Endothelial cell of umbilical vein (primary cell): ENCODE data around the gene SLC24A3.

Experiments
- EZH2 ChIP-seq: IDR thresholded peaks from 2 replicates; pipeline ENCODE4 v1.6.1; 2012; ENCODE audit warnings: borderline replicate concordance, low read depth, mild to moderate bottlenecking, moderate library complexity, low read length, inconsistent platforms; ENCODE audit not compliant: severe bottlenecking
- FOS ChIP-seq: IDR thresholded peaks from 2 replicates; pipeline ENCODE4 v1.6.1; 2011; ENCODE audit warnings: mild to moderate bottlenecking, low read length, moderate library complexity, borderline replicate concordance; ENCODE audit not compliant: insufficient read depth
- GATA2 ChIP-seq: IDR thresholded peaks from 2 replicates; pipeline ENCODE4 v1.7.0; 2011; ENCODE audit warnings: low read depth, mild to moderate bottlenecking, moderate library complexity, mixed read lengths, low read length; ENCODE audit not compliant: insufficient read length, insufficient read depth
- POLR2A ChIP-seq: IDR thresholded peaks from 2 replicates; pipeline ENCODE4 v1.6.1; 2012; ENCODE audit warnings: low read depth, mild to moderate bottlenecking, control low read depth, low read length
- TF ChIP-seq, protein P1 (sequence below): IDR thresholded peaks from 2 replicates; pipeline ENCODE4 v1.6.1; 2011; ENCODE audit not compliant: insufficient read depth, insufficient read length
- TF ChIP-seq, protein P2 (sequence below), 2 donors: IDR thresholded peaks; 1 replicate in 1 of 2; 2 replicates in 1 of 2; pipeline ENCODE4 v1.5.1; 2011; ENCODE audit warnings: low read length in 2 of 2, mild to moderate bottlenecking in 2 of 2, moderate library complexity in 2 of 2, control low read depth in 1 of 2, inconsistent platforms in 1 of 2, low read depth in 1 of 2; ENCODE audit not compliant: insufficient read depth in 1 of 2; ENCODE audit errors: extremely low read depth in 1 of 2

DNA sequence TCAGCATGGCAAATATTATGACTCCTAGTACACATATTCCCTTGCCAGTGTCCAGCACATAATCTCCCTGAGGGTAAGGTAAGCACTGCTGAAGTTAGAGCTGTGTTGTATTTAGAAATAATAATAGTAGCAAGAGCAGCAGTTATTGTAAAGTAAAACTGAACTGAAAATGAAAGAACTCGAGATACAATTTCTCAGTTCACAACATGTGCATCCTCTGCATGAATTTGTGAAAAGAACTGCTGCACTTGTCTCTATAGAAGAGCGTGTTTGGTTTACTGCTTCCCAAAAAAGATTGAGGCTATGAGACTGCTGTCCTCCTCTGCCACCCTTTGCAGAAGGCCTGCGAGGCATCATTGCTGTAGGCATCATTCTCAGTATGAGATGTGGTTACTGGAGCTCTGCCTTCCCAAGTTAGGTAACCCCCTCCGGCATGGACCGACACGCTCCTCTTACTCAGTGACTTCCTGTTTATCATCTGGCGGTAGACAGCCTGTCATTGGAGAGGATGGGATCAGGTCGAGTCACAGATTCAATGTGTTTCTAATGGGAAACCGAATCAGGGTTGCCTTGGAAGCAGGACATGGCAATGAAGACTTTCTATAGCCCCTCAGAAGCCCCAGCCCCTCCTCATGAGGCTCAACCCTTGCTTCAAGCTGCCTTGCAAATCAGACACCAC, 48.1 kb downstream of the SLC24A3 start:
- no peak for TF ChIP-seq GATA2
- TF ChIP-seq, protein P1, sequence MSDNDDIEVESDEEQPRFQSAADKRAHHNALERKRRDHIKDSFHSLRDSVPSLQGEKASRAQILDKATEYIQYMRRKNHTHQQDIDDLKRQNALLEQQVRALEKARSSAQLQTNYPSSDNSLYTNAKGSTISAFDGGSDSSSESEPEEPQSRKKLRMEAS: no peak
- TF ChIP-seq POLR2A: no peak
- no peak for TF ChIP-seq EZH2
- TF ChIP-seq FOS: no peak
- TF ChIP-seq, protein P2, sequence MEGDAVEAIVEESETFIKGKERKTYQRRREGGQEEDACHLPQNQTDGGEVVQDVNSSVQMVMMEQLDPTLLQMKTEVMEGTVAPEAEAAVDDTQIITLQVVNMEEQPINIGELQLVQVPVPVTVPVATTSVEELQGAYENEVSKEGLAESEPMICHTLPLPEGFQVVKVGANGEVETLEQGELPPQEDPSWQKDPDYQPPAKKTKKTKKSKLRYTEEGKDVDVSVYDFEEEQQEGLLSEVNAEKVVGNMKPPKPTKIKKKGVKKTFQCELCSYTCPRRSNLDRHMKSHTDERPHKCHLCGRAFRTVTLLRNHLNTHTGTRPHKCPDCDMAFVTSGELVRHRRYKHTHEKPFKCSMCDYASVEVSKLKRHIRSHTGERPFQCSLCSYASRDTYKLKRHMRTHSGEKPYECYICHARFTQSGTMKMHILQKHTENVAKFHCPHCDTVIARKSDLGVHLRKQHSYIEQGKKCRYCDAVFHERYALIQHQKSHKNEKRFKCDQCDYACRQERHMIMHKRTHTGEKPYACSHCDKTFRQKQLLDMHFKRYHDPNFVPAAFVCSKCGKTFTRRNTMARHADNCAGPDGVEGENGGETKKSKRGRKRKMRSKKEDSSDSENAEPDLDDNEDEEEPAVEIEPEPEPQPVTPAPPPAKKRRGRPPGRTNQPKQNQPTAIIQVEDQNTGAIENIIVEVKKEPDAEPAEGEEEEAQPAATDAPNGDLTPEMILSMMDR (IDR thresholded peaks at IDR 0.05; ENCODE audit: extremely low read depth in 1 of 2, insufficient read depth in 1 of 2, low read depth in 1 of 2, low read length in 2 of 2): no peak
